Measurements from ENCODE around the gene MARF1.

DNA sequence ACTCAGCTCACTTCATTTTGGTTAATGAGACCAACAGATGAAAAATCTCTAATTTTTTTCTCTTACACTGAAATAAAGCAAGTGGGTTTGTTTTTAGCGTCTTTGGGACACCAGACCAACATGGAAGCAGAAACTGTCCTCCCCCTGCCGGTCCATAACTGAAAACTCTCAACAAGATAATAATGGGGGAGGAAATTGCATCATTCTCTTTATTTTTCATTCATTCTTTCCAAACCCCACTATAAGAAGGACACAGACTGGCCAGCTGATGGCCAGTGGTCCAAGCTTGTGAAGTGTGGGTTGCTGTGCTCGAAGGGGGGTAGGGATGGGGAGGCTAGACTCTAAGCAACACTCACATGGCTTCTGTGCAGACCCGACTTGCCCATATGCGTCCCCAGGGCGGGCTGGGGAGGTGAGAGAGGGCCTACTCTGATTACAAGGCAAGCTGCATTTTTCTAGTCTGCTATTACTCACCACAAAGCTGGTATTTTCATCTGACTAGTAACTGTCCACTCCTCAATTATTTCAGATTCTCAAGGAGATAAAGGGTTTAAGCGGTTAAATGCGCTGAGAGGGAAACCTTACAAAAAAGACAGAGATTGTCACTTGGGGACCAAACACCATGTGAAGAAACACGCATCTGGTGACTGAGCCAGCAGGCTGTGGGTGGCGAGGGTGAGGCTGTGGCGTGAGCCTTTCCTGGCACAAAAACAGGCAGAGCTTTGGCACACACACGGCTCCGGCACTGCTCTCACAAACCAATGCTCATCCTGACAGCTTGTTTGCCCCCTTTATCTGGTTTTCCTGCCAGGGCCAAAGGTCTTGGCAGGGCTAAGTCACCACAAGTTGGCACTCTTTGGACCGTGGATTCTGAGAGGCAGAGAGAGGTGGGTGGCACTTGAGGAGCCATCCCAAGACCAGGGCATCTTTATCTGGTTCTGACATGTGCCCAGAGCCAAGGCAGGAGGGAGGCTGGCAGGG lies 38.2 kb downstream of the MARF1 start:
- TF ChIP-seq, protein P1, sequence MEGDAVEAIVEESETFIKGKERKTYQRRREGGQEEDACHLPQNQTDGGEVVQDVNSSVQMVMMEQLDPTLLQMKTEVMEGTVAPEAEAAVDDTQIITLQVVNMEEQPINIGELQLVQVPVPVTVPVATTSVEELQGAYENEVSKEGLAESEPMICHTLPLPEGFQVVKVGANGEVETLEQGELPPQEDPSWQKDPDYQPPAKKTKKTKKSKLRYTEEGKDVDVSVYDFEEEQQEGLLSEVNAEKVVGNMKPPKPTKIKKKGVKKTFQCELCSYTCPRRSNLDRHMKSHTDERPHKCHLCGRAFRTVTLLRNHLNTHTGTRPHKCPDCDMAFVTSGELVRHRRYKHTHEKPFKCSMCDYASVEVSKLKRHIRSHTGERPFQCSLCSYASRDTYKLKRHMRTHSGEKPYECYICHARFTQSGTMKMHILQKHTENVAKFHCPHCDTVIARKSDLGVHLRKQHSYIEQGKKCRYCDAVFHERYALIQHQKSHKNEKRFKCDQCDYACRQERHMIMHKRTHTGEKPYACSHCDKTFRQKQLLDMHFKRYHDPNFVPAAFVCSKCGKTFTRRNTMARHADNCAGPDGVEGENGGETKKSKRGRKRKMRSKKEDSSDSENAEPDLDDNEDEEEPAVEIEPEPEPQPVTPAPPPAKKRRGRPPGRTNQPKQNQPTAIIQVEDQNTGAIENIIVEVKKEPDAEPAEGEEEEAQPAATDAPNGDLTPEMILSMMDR (IDR thresholded peaks at IDR 0.05), result no peak
- TF ChIP-seq POLR2A (IDR thresholded peaks at IDR 0.05), result no peak

Data from thyroid gland (tissue), 4 donors.